Fibroblast of skin of back (primary cell): Measurements from ENCODE around the gene OR52R1. TPM values are rescaled to one million over a fixed set of nuclear protein-coding genes. Genes with fewer than 3 reads are reported as not detected.
"Not testable (repeated sequence)": the region's sequence is repeated elsewhere in the genome, so short reads cannot be mapped to it uniquely, and the experiment has no call there.

Source experiments
- DNase-seq: peaks from one replicate; pipeline ENCODE4 v3.0.0-alpha.2; 2013
- polyA plus RNA-seq, 2 experiments: library from polyadenylated mRNA; unstranded; fragments of 120-200 nt; gene quantifications; one replicate each; pipeline ENCODE4 v1.2.1, GENCODE V29; 2013; ENCODE audit not compliant: insufficient read length in 2 of 2

Gene OR52R1
- not detected for polyA plus RNA-seq (2013, experiment 1 of 2; ENCODE audit: insufficient read length)
- not detected for polyA plus RNA-seq (2013, experiment 2 of 2; ENCODE audit: insufficient read length)

DNA sequence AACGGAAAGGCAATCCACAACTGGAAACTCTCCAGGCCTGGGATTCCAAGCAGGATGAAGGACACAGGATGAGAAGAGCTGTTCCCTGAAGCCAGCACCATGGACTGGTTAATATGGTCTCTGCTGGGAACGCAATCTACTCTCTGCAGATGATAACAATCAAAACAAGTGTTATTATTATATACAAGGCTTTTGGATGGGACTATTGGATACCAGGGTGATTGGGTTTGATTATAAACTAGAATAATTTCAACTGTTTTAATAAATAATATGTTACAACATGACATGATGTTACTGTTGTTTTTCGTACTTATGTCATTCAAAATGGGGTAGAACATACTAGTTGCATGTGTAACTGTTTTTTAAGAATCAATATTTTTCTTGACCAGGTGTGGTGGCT lies at the start of gene OR52R1:
Gene OR52R1, minus strand, starts transcription at position 101 of the 400 bp plus-strand sequence. Its CDS starts 0 bp downstream, at position 101.
- no peak for DNase-seq

DNA sequence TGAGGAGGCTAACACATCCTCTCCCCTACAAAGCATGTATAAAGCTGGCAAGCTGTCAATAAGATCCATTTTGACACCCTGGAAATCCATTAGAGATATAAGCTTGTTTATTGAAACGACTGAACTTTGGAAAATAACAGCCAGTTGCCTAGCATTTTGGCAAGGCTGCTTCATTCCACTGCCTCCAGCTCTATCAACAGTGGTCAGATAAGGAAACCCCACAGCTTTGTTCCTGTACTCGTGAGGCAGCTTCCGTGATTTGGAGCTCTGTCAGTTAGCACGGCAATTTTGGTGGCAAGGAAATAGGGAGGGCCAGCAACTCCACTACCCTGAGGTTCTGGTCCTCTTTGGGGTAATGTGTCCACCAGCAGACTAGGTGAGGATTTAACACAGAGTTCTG lies 46.9 kb upstream of the OR52R1 start:
- no peak for DNase-seq

DNA sequence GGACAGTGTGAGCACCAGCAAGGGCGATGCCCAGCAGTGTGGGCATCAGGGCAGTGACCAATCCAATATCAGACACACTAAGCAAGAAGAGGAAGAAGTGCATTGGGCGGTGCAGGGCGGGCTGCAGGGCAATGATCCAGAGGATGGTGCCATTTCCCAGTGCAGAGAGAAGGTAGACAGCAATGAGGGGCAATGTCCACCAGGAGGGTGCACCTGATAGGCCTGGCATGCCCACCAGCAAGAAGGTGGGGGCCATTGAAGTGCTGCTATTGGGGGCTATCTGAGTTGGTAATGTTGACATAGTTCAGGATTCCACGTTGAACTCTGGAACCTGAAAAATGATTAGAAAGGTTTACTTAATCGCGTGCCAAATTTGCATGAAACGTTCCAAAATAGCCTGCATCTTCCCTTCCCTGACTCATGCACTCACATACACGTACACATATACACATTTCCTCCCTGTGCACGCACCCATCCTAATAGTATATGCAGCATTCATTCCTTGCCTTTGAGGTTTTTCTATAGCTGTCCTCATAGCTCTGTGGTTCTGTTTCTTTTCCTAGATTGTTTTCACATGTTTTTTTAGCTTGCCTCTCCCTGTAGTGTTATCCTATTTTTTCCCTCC lies 44.8 kb upstream of the OR52R1 start, which contains the start of gene OR51S1:
Gene OR51S1, minus strand, starts transcription at position 301 of the 625 bp plus-strand sequence. Its CDS starts 0 bp downstream, at position 301.
- DNase-seq = no peak

DNA sequence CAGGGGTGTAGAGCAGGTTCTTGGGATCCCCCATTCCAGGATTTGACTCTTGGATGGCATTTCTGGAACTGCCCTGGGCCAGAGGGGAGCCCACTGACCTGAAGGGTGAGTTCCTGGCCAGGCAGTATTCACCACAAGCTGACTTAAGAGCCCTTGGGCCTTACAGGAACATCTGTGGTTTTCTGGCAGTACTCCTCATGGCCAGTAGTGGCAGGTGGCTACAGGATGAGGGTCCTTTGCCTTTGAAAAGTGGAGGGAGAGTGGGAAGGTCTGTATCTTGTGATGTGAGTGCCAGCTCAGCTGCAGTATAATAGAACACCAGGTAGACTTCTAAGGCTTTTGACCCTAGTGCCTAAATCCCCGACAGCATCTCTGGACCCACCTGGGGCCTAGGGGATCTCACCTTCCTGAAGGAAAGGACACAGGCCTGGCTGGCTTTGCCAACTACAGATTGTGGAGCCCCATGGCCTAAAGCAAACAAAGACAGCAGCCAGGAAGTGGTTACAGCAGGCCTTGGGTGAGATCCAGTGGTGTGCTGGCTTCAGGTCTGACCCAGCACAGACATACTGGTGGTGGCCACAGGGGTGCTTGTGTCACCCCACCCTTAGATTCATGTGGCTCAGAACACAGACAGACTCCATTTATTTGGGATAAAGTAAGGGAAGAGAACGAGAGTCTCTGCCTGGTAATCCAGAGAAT lies 35.8 kb upstream of the OR52R1 start:
- DNase-seq = no peak

DNA sequence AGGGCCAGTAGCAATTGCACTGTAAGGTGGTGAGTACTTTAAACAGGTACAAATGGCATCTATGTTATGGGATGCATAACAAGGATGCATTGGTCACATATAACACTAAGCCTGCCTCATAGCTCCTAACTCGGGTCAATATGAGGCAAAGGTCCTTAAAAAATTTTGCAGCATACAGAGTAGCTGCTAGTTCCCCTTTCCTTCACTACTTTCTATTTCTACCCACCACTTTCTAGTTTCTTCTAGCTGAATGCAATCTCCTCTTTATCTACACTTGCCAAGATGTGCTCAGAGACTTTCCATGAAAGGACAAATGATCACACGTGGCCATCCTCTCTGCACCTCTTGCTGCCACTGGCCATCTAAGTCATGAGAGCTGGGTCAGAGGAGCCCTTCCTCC lies 26.7 kb upstream of the OR52R1 start:
- DNase-seq = no peak

DNA sequence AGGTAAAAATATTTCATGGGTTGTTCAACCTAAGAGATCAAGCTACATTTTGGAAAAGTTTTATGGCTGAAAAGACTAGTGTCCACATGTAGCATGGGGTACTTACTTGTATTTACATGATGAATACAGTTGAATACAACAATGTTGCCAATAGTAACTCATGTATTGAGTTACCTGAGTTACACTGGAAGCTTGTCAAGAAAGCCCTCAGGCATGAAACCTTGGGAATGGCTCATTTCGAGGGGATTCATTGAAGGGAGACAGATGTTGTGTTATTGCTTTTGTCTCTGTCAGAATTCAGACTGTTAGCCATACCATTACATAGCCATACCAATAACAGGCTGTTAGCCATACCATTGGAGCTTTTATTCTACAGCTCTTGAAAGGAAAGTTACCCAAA lies 26.2 kb upstream of the OR52R1 start:
- DNase-seq = no peak

DNA sequence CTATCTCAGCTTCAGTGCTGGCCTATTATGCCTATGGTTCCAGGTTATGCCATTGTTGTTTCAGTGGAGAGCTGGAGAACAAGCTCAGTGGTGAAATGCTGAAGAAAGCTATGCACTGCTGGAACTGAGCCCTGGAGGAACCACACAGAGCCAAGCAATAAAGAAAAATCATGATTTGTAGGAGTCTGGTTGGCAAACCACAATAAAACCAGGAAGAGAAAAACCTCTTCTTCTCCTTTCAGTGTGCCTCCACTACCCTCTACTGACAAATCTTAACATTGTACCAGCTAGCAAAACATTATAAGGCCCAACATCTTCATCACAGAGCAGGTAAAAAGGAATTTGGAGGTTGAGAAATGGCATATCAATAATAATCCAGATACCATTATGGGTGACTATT lies 22.2 kb upstream of the OR52R1 start:
- DNase-seq = peak; percentile 31

DNA sequence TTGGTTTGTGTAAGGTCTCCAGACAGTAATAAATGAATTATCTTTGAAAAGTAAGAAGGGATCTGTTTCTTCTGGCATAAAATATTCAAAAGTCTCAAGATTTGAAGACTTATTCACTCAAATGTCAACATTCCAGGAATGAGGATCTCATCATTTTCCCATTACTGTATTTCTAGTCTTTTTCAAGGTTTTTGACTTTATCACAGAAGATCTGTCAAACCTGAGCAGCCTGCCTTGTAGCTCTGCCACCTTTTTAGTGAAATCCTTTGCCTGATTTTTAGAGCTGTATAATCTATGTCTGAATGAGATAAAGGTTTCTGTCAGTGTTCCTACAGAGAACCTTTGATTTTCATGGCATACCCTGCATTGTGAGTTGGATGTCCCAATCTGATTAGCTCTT lies 21.0 kb upstream of the OR52R1 start:
- no peak for DNase-seq

DNA sequence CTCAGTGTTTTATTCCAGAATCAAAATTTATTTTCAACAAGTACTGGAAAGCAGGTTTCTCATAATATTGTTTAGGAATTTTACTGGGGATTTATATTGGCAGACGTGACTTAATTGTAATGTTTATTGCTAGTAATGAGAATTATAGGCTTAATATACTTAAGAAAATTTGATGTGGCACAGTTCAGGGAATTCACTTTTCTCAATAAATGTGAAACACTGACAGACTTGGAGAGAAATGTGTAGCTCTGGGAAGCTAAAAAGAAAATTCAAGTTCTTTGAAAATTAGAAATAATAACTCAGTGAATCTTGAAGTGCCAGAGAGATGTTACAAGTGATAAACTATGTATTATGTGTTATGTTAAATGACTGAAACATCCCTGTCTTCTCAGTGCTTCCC lies 16.8 kb upstream of the OR52R1 start, which contains the start of gene OR51F2:
Gene OR51F2, plus strand, starts transcription at position 301 of the 400 bp plus-strand sequence. CDS start 101 bp downstream, outside the sequence.
- DNase-seq = no peak

DNA sequence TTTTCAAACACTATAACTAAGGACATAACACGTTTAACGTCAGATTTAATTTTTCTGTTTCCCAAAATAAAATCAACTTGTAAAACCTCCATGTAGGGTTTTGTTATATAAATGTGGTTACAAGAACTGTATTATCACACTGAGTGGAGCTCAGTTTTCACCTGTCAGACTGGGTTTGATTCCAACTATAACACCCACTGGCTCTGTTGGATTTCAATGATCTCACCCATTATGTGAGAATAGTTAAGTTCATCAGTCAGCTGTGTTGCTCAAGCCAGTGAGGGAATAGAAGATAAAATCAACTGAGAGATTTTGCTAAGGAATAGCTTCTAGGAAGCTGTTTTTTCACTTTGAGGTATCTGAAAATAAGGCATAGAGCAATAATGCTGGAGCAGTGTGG lies 5.1 kb upstream of the OR52R1 start:
- DNase-seq = no peak

DNA sequence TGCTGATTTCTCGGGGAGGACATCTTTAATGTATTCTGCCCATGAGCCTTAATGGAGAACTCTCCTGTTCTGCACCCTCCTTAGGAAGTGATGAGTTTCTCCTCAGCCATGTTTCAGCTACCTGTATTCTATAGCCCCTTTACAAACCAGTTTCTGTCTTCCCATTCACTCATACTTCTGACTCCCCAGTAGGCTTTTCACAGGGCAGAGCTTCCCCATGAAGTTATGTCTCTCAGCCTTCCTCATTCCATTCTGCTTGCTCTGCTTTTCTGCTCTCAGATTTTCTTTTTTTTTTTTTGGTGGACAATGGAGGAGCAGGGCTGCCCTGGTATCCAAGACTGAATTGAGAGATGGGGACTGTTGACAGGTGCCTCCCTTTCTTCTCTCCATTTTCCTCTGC lies 4.3 kb upstream of the OR52R1 start:
- no peak for DNase-seq

DNA sequence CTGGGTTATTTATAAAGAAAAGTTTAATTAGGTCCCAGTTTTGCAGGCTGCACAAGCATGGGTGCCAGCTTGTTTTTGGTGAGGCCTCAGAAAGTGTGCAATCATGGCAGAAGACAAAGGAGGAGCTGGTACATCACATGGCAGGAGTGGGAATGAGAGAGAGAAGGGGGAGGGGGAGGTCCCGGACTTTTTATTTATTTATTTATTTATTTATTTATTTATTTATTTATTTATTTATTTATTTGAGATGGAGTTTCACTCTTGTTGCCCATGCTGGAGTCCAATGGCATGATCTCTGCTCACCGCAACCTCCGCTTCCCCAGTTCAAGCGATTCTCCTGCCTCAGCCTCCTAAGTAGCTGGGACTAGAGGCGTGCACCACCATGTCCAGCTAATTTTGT lies 2.9 kb downstream of the OR52R1 start:
- not testable (repeated sequence) for DNase-seq

DNA sequence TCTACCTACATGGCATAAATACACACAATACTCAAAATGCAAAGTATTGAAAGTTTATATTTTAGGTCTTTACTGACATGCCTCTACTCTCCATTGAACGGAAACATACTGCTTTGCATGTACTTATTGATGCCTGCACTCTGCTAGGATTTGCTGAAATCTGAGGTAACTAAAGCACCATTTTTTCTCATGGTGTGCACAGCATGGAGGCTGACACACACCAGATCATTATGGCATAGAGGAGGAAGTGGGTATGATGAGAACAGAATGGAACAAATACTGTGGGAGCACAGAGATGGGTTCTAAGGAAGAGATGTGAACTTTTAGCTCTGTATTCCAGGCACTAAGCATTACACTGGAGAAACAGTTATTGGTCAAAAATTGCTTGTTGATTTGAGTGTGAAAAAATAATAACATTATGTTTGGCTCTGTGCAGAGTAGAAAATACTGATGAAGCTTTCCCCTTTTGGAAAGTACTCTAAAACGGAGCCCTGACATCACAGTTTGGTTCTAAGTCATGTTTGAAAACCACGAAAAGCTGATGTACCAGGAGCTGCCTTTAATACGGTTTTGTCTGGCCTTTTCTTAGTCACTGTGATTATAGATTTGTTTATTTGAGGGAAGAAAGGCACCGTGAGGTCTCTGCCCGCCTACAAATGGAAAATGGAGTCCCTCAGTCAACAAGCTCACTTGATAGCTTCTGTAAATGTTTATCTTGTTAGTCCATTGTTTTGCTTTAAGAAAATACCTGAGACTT lies 5.6 kb downstream of the OR52R1 start:
- DNase-seq = no peak

DNA sequence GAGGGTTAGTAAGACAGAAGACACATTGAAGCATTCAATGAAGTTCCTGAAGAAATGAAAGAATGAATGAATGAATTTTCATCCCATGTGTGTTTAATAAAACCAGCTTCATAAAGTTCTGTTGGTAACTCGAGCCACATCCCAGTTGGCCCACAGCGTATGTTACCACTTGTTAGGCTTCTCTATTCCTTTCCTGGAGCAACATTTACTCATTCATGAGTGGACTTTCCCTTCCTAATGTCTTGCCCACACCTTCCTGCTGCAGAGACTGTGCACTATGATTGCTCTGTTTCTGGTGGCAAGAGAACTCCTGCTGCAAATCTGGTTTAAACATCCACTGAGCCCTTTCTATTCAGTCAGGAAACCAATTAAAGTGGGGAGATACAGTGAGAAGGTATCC lies 7.0 kb downstream of the OR52R1 start:
- no peak for DNase-seq

DNA sequence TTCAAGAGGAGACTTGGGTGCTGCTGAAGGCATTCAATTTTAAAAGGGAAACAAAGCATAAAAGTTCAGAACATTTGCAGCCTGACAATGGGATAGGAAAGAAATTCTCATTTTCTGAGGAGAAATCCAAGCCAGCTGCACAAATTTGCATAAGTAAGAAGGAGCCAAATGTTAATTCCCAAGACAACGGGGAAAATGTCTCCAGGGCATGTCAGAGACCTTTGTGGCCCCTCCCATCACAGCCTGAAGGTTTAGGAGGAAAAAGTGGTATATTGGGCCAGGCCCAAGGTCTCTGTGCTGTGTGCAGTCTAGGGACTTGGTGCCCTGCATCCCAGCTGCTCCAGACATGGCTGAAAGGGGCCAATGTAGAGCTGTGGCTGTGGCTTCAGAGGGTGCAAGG lies 21.7 kb downstream of the OR52R1 start:
- DNase-seq = no peak

DNA sequence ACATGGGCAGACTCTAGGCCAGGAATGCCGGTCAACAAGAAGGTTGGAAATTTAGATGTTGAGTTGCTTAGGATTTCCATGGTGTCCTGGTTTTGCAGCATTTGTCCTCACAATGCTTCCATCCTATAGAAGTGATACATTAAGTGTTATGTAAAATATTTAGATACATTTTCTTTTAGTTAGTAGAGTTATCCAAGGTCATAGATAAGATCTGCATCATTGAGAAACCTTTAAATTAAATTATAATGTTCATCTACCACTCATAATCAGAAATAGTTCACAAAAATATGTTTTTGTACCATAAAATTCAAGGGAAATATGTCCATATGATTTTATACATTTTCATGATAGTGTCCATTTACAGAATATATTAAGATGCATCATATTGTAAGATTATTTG lies 34.3 kb downstream of the OR52R1 start, which contains the start of gene OR51F1:
Gene OR51F1, minus strand, starts transcription at position 101 of the 400 bp plus-strand sequence. Its CDS starts 0 bp downstream, at position 101.
- DNase-seq = no peak

DNA sequence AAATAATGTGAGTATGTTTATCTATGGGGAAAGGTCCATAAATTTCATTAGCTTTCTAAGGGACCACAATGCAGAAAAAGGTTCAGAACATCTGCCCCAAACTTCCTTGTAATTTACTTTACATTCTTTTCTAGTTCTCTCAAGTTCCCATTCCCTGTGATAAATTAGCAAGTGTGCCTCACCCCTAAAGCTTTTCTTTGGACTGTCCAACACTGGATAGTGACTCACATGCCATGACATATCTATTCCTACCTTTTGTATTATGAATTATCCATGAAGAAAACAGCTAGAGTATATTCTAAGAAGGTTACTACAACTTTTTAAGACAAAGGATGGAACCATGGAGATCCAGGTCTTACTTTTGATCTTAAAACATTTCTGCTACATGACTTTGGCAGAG lies 36.1 kb downstream of the OR52R1 start:
- no peak for DNase-seq

DNA sequence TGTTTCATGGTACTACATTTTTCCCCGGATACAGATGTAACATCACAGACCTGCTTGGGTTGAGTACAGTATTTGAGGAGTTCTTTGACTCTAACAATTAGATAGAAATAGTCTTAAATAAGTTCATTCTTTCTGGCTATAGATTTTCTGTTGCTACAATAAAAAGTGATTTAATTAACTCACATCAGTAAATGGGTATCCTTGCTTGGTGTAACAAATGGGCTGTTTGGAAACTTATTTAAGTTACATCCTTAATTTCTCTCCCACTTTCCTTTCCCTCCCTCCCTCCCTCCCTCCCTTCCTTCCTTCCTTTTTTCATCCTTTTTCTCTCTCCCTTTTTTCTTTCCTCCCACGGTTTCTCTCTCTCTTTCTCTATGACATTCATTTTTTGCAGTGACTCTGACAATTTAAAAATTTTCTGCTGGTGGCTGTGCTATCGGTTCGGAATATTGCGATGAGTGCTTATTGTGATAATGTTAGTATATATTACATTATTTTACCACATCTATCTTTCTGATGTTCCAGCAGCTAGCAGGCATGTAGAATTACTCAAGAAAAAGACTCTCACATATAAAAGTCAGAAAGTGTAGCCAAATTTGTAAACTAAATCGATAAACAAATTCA lies 37.6 kb downstream of the OR52R1 start:
- no peak for DNase-seq

DNA sequence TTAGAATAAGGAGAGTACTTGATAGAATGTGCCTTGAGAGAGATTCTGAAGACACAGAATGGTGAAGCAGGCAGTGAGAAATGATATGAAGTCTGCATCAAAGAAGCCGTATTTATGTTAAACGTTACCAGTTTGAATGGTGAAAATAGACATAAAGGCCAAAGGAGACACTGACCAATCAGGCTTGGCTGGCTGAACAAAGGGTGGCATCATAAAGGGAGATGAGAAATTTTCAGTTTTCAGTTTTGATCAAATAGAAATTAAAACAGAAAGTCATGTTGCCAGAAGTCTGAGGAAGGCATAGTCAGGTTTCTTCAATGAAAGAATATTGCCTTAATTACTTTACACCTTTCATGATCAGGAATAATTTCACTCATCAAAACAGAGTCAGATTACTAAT lies 41.1 kb downstream of the OR52R1 start:
- DNase-seq = no peak
